GM18505 (cell line): ENCODE data around the gene ERC1.

Experiments used
- ATAC-seq: cut with Tn5 transposase; IDR thresholded peaks from one replicate; pipeline ENCODE4 v1.9.1; 2021; ENCODE audit not compliant: unreplicated experiment
- POLR2A ChIP-seq: IDR thresholded peaks from 4 replicates; pipeline ENCODE4 v1.6.1; 2011; ENCODE audit warnings: borderline replicate concordance; ENCODE audit not compliant: insufficient read depth, insufficient read length; ENCODE audit errors: extremely low read depth

Gene ERC1

DNA sequence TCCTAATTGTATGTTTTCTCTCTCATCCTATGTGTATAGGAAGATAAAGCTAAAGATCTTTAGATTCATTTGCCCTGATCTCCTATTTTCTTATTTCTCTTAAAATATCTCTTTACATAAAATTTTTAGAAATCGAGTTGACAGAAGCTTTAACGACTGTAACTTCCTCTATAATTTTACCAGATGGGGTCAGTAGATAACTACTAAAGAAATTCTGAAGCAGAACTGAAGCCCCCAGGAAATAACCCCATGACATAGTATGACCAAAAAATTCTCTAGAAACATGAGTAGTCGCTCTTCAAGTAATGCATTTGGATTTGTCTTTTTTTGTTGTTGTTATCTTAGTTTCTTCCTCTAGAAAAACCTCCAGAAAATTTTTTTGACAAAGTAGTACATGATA, 288.0 kb downstream of the ERC1 start:
- ATAC-seq: no peak

DNA sequence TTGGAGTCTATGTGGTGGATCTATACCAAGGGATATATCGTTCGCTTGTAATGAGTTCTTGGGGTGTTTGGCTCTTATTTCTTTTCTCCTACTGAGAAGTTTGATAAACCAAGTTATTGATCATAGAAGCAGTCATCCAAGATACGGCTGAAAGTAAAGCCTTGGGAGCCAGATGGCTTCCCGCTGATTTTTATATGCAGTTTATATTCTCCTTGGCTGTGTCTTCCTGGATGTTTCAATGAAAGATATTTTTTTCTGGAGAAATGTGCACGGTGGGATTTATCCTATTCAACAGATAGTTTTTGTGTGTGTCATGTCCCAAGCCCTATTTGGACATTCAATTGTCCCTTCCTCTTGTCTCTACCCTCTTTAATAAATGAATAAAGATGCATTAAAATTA, 289.0 kb downstream of the ERC1 start:
- ATAC-seq: no peak
- TF ChIP-seq POLR2A: no peak

More for the DNA sequence above, 288.0 kb downstream of the ERC1 start:
- TF ChIP-seq POLR2A: no peak

DNA sequence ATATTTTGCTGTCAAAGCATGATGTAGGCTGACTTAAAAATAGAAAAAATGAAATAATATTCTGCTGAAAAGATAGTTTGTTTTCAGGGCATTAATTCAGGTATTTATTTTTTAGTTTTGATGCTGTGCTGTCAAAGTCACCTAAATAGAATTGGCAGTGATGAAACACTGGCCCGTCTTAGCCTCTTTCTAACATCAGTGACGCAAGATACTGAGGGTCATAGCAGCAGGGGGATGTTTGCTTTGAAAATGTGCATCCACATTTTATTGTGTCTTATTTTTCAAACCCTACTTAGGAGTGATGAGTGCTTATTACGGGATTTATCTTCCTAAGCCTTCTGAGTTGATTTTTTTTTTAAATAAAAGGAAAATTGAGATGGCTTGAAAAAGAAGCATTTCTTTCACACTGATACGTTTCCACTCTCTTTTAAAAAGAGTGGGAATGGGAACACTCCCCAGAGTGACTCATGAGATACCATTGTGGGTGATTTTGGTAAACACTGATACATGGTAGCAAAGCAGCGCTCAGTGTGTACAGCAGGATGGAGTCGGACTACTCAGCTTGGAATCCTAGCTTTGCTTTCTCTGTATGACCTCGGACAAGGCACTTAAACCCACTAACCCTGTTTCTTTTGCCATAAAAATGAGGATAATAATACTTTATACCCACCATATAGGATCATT, 290.8 kb downstream of the ERC1 start:
- TF ChIP-seq POLR2A: no peak
- ATAC-seq: no peak

DNA sequence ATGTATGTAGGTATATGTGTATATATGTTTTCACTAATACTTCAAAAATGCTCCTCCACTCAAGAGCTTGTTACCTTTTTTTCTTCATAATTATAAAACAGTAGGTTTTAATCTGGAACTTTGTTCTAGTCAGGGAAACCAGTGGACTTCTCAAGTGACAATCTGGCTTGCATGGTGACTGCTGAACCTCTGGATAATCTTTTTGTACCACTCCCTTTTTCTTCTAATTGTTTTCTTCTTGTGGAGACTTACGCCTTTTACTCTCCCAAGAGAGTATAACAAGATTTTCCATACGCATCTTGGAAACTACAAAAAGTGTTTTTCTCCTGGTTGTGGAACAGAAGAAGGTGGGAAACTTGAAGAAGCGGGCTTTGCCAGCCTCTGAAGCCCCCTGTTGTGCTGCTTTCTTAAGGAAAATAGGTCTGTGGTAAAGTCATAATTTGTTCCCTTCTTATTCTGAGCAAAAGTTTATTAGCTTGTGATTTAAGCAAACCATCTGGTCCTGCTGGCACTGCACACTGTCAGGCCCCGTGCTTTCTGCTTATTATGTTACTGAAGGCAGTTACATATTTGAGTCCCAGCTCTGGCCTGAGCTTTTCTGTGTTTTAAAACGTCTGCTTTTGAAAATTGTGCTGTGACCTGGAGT, 291.8 kb downstream of the ERC1 start:
- no peak for TF ChIP-seq POLR2A
- ATAC-seq: no peak

DNA sequence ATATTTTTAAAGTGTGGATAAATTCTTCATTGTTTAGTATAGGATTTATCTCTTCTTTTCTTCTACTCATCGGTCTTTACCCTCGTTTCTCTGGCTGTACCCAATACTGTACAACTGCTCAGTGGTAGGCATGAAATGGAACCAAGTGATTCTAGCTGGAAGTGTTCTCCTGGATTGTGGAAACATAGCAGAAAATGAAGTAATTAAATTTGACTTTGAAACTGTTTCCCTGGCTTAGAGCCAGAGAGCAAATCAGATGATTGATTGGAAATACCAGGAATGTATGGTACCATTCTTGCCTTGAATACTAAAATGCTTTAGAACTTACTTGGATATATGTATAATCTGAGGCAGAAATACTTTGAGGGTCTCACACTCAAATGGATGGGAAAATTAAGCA, 292.3 kb downstream of the ERC1 start:
- no peak for TF ChIP-seq POLR2A
- no peak for ATAC-seq

DNA sequence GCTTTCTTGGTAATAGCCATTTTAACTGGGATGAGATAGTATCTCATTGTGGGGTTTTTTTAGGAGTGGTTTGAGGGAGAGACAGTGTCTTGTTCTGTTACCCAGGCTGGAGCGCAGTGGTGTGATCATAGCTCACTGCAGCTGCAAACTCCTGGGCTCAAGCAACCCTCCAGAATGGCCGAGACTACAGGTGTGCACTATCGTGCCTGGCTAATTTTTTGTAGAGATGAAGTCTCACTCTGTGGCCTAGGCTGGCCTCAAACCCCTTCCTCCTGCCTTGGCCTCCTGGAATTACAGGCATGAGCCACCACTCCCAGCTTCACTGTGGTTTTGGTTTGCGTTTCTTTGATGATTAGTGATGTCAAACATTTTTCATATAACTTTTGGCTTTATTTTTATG, 293.6 kb downstream of the ERC1 start:
- no peak for ATAC-seq

DNA sequence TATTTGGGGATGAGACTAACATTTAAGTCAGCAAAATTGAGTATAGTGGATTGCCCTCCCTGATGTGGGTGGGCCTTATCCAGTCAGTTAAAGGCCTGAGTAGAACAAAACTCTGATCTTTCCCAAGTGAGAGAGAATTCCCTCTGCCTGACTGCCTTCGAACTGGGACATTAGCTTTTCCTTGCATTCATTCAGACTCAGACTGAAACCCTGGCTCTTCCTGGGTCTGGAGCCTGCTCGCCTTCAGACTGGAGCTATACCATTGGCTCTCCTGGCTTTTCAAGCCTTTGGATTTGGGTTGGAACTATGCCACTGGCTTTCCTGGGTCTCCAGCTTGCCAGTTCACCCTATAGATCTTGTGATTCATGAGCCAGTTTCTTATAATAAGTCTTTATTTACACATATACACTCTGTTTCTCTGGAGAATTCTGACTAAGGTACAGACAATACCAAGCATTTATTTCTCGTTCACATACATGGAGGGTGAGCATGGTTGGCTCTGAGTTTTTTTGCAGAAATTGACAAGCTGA, 296.5 kb downstream of the ERC1 start:
- no peak for TF ChIP-seq POLR2A
- no peak for ATAC-seq

More for the DNA sequence above, 293.6 kb downstream of the ERC1 start:
- no peak for TF ChIP-seq POLR2A

DNA sequence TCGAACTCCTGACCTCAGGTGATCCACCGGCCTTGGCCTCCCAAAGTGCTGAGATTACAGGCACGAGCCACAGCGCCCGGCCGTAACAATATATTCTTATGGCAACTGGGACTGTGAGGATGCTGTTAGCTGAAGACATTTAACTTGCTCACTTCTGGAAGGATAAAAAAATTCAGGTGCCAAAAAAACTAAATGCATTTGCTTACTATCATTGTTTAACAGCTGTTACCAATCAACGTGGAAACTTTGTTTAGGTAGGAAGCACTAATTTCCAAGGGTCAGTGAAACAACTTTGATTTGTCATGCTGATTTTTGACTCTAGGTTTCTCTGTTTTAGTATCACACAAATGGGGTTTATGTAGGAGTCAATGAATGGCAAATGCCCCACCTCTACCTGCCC, 297.3 kb downstream of the ERC1 start:
- no peak for ATAC-seq
- no peak for TF ChIP-seq POLR2A

DNA sequence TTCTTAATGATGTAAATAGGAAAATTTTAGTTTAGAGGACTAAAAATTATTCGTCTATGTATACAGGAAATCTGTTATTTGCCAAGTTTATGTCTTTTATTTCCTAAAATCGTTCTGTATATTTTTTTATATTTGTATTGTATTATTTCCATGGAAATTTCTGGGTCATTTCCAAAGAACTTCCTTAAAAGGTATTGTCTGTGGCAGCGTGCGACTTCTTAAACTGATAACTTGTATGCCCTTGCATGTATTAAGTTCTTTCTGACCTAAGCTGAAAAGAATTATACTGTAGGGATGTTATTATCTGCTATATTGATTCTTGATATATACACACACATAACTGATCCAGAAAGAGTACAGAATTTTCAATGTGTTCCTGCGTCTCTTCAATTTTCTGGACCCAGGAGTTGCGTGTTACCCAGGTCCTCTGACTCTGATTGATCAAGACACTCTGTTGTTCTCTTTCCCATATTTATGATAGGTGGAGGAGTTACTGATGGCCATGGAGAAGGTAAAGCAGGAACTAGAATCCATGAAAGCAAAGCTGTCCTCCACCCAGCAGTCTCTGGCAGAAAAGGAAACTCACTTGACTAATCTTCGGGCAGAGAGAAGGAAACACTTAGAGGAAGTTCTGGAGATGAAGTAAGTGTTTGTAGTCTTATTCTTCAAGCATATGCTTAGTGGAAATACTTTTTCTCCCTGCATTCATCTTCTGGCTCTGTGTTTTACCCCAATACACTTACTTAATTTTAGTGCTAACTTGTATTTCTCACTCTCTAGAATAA, 298.5 kb downstream of the ERC1 start:
- TF ChIP-seq POLR2A: no peak
- no peak for ATAC-seq

DNA sequence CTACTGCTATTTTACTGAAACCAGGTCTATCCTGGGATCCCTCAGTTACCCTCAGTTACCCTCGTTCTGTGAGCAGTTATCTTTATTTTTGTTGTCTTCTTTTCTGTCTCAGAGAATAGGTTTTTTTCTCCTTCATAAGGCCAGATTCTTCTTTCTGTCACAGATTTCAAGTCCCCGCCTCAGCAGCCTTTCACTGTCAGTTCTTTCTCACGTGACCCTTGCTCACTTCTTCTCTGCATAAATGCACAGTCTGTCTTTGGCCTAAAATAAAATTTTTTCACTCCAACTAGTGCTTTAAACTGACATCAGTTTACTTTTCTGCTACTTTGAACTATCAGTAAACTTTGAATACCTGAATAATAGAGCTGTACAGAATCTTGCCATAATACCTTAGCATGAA, 299.7 kb downstream of the ERC1 start:
- TF ChIP-seq POLR2A: no peak
- ATAC-seq: no peak

DNA sequence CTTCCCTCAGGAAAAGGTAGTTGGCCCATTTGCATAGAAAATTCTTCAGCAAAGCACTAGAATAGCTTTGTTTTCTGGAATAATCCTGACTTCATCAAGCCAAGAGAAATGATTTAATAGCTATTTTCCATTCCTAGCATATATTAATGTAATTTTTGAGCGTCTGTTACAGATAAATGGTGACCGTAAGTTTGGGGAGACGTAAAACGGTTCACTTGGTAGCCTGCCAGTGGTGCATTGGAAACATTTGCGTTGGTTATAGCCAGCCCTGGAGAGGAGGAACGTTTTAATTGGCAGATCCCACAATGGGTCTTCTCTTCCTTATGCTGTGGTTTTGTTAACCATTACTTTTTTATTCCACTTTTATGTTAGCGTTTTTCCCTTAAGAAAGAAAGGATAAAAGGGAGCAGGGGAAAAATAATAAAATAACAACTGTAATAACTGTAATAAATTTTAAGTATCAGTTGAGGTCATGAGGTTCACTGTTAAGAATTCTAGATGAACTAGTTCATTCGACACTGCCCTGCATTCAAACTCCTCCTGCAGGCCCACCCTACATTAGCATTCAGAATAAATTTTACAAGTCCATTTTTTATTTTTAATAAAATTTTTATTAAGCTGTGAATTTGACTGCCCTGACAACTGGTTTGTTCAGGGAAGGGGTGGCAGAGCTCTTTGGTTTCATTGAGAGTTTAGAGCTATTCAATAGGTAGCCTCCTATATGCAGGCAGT, 300.7 kb downstream of the ERC1 start:
- TF ChIP-seq POLR2A: no peak
- ATAC-seq: no peak

DNA sequence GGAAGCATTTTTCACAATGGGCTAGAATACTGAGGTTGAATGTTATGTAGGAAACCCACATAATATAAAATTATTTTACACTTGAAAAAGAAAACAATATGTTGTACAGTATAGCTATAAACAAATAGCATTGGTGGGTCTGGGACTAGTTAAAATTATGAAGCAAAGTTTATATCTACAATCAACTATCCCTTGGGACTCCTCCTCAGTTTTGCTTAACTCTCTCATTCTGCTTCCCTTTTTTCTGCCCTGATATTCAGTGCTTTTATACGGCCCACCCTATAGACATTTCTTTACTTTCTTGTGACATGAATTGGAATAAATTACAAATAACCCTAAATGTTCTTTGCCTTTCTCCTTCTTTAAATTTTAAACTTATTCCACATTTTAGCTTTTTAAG, 302.9 kb downstream of the ERC1 start:
- ATAC-seq: no peak
- TF ChIP-seq POLR2A: no peak

DNA sequence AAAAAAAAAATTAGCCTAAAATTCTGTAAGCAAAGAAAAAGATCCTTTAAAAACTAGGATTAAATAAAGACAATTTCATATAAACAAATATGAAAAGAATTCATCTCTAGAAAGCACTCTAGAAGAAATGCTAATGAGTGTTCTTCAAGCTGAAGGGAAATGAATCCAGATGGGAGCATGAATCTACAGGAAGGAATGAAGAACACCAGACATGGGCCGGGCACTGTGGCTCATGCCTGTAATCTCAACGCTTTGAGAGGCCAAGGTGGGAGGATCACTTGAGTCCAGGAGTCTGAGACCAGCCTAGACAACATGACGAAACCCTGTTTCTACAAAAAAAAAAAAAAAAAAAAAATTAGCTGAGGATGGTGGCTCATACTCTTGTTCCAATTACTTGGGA, 306.2 kb downstream of the ERC1 start:
- no peak for ATAC-seq
- no peak for TF ChIP-seq POLR2A
